EH (cell line): Measurements from ENCODE around the gene RABIF.
"Not testable (repeated sequence)": the region's sequence is repeated elsewhere in the genome, so short reads cannot be mapped to it uniquely, and the experiment has no call there.

Experiments
- DNase-seq: peaks from one replicate; pipeline ENCODE4 v3.0.0-alpha.2; 2015; ENCODE audit warnings: low read depth

RABIF gene

DNA sequence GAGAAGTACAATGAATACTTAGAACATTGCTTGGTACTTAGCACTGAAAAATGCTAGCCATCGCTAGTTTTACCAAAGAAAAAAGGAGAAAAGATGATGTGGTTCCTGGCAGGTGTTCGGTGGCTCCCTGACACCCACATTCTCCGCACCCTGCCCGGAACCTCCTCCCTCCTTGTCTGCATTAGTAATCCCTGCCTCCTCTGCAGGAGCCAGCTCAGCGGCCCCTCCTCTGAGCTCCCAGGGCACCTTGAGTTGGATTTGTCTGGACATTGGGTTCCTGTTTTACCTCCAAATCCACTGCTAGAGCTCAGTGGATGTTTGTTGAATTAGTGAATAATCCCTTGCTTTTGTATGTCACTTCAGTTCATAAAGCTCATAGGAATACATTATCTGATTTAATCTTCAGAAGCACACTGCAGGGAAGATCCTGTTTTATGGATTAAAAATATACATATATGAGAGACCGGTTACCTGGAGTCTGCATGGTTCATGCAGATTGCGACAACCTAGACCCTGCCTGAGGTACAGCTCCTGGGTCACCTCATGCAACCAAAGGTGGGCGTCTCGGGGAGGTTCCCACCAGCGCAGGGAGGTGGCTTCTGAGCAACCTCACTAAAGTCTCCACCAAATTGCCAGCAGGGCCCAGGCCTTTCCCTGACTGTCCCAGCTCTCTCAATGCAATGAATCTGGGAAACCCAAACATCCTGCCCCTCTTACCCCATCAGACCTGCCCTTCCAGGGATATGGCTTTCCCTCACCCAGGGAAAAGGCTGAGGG is 54.0 kb downstream of the RABIF start:
- no peak for DNase-seq

DNA sequence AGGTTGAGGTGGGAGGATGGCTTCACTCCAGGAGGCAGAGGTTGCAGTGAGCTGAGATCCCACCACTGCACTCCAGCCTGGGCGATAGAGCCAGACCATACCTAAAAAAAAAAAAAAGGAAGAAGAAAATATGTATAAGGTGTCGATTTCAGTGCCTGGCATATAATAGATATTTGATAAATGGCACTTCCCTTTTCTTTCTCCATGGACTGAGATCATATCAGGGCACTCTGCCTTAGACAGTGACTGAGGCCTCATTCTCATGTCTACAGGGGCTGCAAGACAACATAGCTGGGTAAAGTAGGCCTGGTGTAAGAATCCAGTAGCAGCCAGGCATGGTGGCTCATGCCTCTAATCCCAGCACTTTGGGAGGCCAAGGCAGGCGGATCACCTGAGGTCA is 57.0 kb downstream of the RABIF start:
- DNase-seq, result no peak

DNA sequence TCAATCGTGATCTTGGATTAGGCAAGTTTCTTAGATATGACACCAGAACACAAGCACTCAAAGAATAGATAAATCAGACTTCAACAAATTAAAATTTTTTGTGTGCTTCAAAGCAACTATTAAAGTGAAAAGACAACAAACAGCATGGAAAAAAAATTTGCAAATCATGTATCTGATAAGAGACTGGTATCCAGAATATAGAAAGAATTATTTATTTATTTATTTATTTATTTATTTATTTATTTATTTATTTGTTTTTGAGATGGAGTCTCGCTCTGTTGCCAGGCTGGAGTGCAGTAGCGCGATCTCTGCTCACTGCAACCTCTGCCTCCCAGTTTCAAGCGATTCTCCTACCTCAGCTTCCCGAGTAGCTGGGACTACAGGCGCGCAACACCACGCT is 59.7 kb downstream of the RABIF start:
- not testable (repeated sequence) for DNase-seq
